Heart right ventricle (tissue), 16 donors: ENCODE measurements around the gene SCAMP3. TPM values are rescaled to one million over a fixed set of nuclear protein-coding genes. Genes with fewer than 3 reads are reported as not detected.

ENCODE experiments used
- ATAC-seq, 8 donors: fragments of 200-7000 bp; cut with Tn5 transposase; one replicate each; pipeline ENCODE4 v1.9.1; 2020; ENCODE audit warnings: mild to moderate bottlenecking in 8 of 8, moderate library complexity in 8 of 8, moderate number of reproducible peaks in 1 of 8
- DNase-seq, 2 donors: peaks; one replicate each; pipeline ENCODE4 v3.0.0-alpha.2; 2020
- H3K27ac ChIP-seq, 10 donors: fragments of 200-600 bp; sonication (generic) in 2 of 10; one replicate each; pipeline versions ENCODE4 v1.5.0 to v1.8.0; 2020 to 2022; ENCODE audit warnings: mild to moderate bottlenecking in 3 of 10
- H3K27me3 ChIP-seq, 7 donors: fragments of 200-600 bp; one replicate each; pipeline ENCODE4 v1.8.0; 2021 to 2022; ENCODE audit warnings: mild to moderate bottlenecking in 2 of 7
- H3K36me3 ChIP-seq, 9 donors: fragments of 200-600 bp; sonication (generic) in 1 of 9; one replicate each; pipeline versions ENCODE4 v1.5.0 to v1.8.0; 2020 to 2022; ENCODE audit warnings: mild to moderate bottlenecking in 2 of 9
- H3K4me1 ChIP-seq, 9 donors: fragments of 200-600 bp; sonication (generic) in 1 of 9; one replicate each; pipeline versions ENCODE4 v1.5.0 to v1.8.0; 2020 to 2022; ENCODE audit warnings: mild to moderate bottlenecking in 4 of 9
- H3K4me3 ChIP-seq, 10 donors: fragments of 200-600 bp; sonication (generic) in 2 of 10; one replicate each; pipeline versions ENCODE4 v1.5.0 to v1.8.0; 2020 to 2022; ENCODE audit warnings: mild to moderate bottlenecking in 7 of 10, moderate library complexity in 2 of 10
- H3K9me3 ChIP-seq, 11 donors: fragments of 200-600 bp in 10 of 11; sonication (generic) in 2 of 11; one replicate each; pipeline versions ENCODE4 v1.5.0 to v1.8.0; 2013 to 2022; ENCODE audit warnings: mild to moderate bottlenecking in 2 of 11, control low read depth in 1 of 11, moderate library complexity in 1 of 11
- WGBS, 2 donors: extraction: QIAGEN DNeasy Blood & Tissue Kit; methylation state at CpG; one replicate each; pipeline ENCODE4 v1.1.7; 2013; ENCODE audit warnings: inconsistent platforms in 1 of 2; 5-methylcytosine and 5-hydroxymethylcytosine counted together
- intact Hi-C, 10 donors: fragments of 100-400 bp; cut with DNase I; formaldehyde crosslinking; loops; one replicate each; pipeline versions ENCODE4 v1.11.1 to v1.14.2; 2022
- polyA plus RNA-seq, 2 donors: library from polyadenylated mRNA; stranded (reverse); fragments of 200-250 nt; gene quantifications; one replicate each; pipeline ENCODE4 v1.2.3, GENCODE V29; 2013
- total RNA-seq, 10 donors: library from RNA; stranded (reverse); fragmentation: NEBNext Ultra II Directional in 3 of 10; extraction: Animal tissue kit (Norgen Biotek cat#: 25700) in 3 of 10; gene quantifications; one replicate each; pipeline versions ENCODE4 v1.2.1 to v1.2.4, GENCODE V29; 2021 to 2023
- TF ChIP-seq, protein P1 (sequence below), 9 donors: fragments of 200-600 bp; sonication (generic) in 2 of 9; IDR thresholded peaks; one replicate each; pipeline versions ENCODE4 v1.5.0 to v1.8.0; 2021 to 2022; ENCODE audit warnings: antibody characterized with exemption in 9 of 9, mild to moderate bottlenecking in 5 of 9, moderate library complexity in 1 of 9
- donor health status: Arrhythmogenic right ventricular cardiomyopathy.
- donor health status: ischemic (EF 13 %, LVEDD 7.1; RV severe dilation, severe dysfunction).
- donor health status: healthy with polysubstance abuse.
- donor health status: DM: no; HTN: yes; CAD: no.
- donor health status: DM: no; HTN: no; CAD: no.
- donor health status: ischemic (EF 25% LVEDD 6.9; RV normal size, moderate dysfunction).
- donor health status: ischemic (EF 25% LVEDD 5.7; RV mildly dilated, moderate dysfunction).
- donor health status: healthy.
- donor health status: DM: yes; HTN: yes; CAD: no.
- donor health status: Ischemic cardiomyopathy.
- donor health status: ischemic (EF 35%, LVEDD 5.7; RV mildly dilated, moderate dysfunction).
- donor health status: nonischemic (EF 11% LVEDD 7.7; RV severe dilation, severe dysfunction).
- donor health status: DM: yes; HTN: yes; CAD: no.
- donor health status: PGD.
- donor health status: ischemic (EF 29% LVEDD 5.4; RV normal size, mild dysfunction).
- donor health status: nonischemic (EF 23%, LVEDD 6.1; RV moderate dilation, normal function).

SCAMP3 gene
- total and polyA plus RNA-seq, 12 donors = 47.9 to 109 (median 60.1) TPM

GRCh38 chr1:155207806-155208540 is 54.2 kb downstream of the SCAMP3 start, which contains the start of gene THBS3:
Gene THBS3 (minus strand): TSS chr1:155207897. CDS start chr1:155207876, 21 bp downstream.
- DNase-seq (peak; percentile 52 to 65), ATAC-seq (peak; percentile 1 to 47 (median 22))
- Histone ChIP-seq H3K9me3 (no peaks in the 10 kb centered on the region), H3K27me3 (no peaks in the 10 kb centered on the region), H3K4me1 (peaks cover 9 to 43% (median 31%) of the 10 kb centered on the region in 9 donors), H3K36me3 (peaks cover 0 to 23% (median 0%) of the 10 kb centered on the region in 9 donors), H3K27ac (peak within 1 kb of the TSS; percentile 98 to 100 (median 100)), H3K4me3 (peak within 1 kb of the TSS; percentile 64 to 91 (median 82))
- WGBS, 2 donors = 17 to 21% methylated on average over 17 of the region's 17 CpGs
- TF ChIP-seq, protein P1, sequence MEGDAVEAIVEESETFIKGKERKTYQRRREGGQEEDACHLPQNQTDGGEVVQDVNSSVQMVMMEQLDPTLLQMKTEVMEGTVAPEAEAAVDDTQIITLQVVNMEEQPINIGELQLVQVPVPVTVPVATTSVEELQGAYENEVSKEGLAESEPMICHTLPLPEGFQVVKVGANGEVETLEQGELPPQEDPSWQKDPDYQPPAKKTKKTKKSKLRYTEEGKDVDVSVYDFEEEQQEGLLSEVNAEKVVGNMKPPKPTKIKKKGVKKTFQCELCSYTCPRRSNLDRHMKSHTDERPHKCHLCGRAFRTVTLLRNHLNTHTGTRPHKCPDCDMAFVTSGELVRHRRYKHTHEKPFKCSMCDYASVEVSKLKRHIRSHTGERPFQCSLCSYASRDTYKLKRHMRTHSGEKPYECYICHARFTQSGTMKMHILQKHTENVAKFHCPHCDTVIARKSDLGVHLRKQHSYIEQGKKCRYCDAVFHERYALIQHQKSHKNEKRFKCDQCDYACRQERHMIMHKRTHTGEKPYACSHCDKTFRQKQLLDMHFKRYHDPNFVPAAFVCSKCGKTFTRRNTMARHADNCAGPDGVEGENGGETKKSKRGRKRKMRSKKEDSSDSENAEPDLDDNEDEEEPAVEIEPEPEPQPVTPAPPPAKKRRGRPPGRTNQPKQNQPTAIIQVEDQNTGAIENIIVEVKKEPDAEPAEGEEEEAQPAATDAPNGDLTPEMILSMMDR (IDR thresholded peaks at IDR 0.05) = no peak
- intact Hi-C loops = loop anchor here in 6 of 10 donors (1.0 to 10.0 kb wide), 8 partner anchors 19 to 387 kb away; partner anchors contain the start of gene RUSC1 (in 2 of the 6)

GRCh38 chr1:155206891-155207805 is 55.0 kb downstream of the SCAMP3 start:
- intact Hi-C loops = loop anchor here in 5 of 10 donors (2.0 to 10.0 kb wide), 5 partner anchors 35 to 388 kb away; partner anchors contain the start of gene RUSC1 (in 2 of the 5)
- Histone ChIP-seq H3K9me3 (no peaks in the 10 kb centered on the region), H3K27me3 (no peaks in the 10 kb centered on the region), H3K4me3 (peak overlapping the region in 9 of 10 donors; percentile 64 to 91 (median 82)), H3K27ac (peak overlapping the region; percentile 98 to 100 (median 100)), H3K36me3 (peaks cover 0 to 22% (median 0%) of the 10 kb centered on the region in 9 donors), H3K4me1 (peaks cover 9 to 43% (median 31%) of the 10 kb centered on the region in 9 donors)
- TF ChIP-seq, protein P1 (IDR thresholded peaks at IDR 0.05) = peak; percentile 73 to 88 (median 82)
- WGBS, 2 donors = 28 to 29% methylated on average over 13 of the region's 13 CpGs
- DNase-seq (peak; percentile 84 to 85), ATAC-seq (peak in 6 of 8 donors; percentile 8 to 41 (median 28))

Other genes starting within 250 kb of the SCAMP3 start
- gene DCST2, start 228.6 kb downstream of the SCAMP3 start, total RNA-seq = under 1 TPM in 9 of 10 donors, not detected in 1; 0.15 to 0.67 (median 0.30) TPM
- gene DCST2, start 228.6 kb downstream of the SCAMP3 start, polyA plus RNA-seq = 1 to 10 TPM in 1 of 2 donors, under 1 TPM in 1; 0.38 to 1.8 TPM
- gene DCST1, start 228.5 kb downstream of the SCAMP3 start, total RNA-seq = not detected
- under 1 TPM in 1 of 2 donors, not detected in 1; 0.29 TPM for gene DCST1, start 228.5 kb downstream of the SCAMP3 start, polyA plus RNA-seq
- gene ADAM15, start 211.0 kb downstream of the SCAMP3 start, total RNA-seq = 100 to 1,000 TPM in 1 of 10 donors, 10 to 100 TPM in 9; 46.7 to 146 (median 58.5) TPM
- 100 to 1,000 TPM; 144 to 305 TPM for gene ADAM15, start 211.0 kb downstream of the SCAMP3 start, polyA plus RNA-seq
- 1 to 10 TPM in 8 of 10 donors, under 1 TPM in 2; 0.49 to 2.8 (median 1.8) TPM for gene EFNA4, start 198.6 kb downstream of the SCAMP3 start, total RNA-seq
- gene EFNA4, start 198.6 kb downstream of the SCAMP3 start, polyA plus RNA-seq = 1 to 10 TPM; 4.2 to 5.4 TPM
- gene EFNA3, start 183.5 kb downstream of the SCAMP3 start, total RNA-seq = 1 to 10 TPM in 1 of 10 donors, under 1 TPM in 8, not detected in 1; 0.23 to 1.9 (median 0.46) TPM
- gene EFNA3, start 183.5 kb downstream of the SCAMP3 start, polyA plus RNA-seq = 1 to 10 TPM in 1 of 2 donors, under 1 TPM in 1; 0.95 to 1.8 TPM
- gene EFNA1, start 134.5 kb downstream of the SCAMP3 start, total RNA-seq = 10 to 100 TPM; 28.9 to 50.0 (median 35.6) TPM
- gene EFNA1, start 134.5 kb downstream of the SCAMP3 start, polyA plus RNA-seq = 100 to 1,000 TPM in 1 of 2 donors, 10 to 100 TPM in 1; 44.2 to 104 TPM
- 10 to 100 TPM in 2 of 10 donors, 1 to 10 TPM in 8; 5.5 to 16.8 (median 7.9) TPM for gene SLC50A1, start 126.5 kb downstream of the SCAMP3 start, total RNA-seq
- 10 to 100 TPM; 23.2 to 33.7 TPM for gene SLC50A1, start 126.5 kb downstream of the SCAMP3 start, polyA plus RNA-seq
- gene DPM3, start 121.8 kb downstream of the SCAMP3 start, total RNA-seq = 10 to 100 TPM; 48.2 to 70.9 (median 53.4) TPM
- 100 to 1,000 TPM; 144 to 304 TPM for gene DPM3, start 121.8 kb downstream of the SCAMP3 start, polyA plus RNA-seq
- 100 to 1,000 TPM in 9 of 10 donors, 10 to 100 TPM in 1; 96.1 to 173 (median 114) TPM for gene KRTCAP2, start 89.1 kb downstream of the SCAMP3 start, total RNA-seq
- gene KRTCAP2, start 89.1 kb downstream of the SCAMP3 start, polyA plus RNA-seq = 100 to 1,000 TPM; 302 to 355 TPM
- gene TRIM46, start 88.5 kb downstream of the SCAMP3 start, total RNA-seq = under 1 TPM in 2 of 10 donors, not detected in 8; 0.10 to 0.35 TPM
- under 1 TPM; 0.04 to 0.07 TPM for gene TRIM46, start 88.5 kb downstream of the SCAMP3 start, polyA plus RNA-seq
- 1 to 10 TPM; 3.8 to 8.8 (median 6.4) TPM for gene THBS3, start 54.5 kb downstream of the SCAMP3 start, total RNA-seq
- gene THBS3, start 54.5 kb downstream of the SCAMP3 start, polyA plus RNA-seq = 10 to 100 TPM in 1 of 2 donors, 1 to 10 TPM in 1; 4.9 to 23.5 TPM
- 10 to 100 TPM; 13.1 to 25.8 (median 17.1) TPM for gene MTX1, start 53.7 kb downstream of the SCAMP3 start, total RNA-seq
- gene MTX1, start 53.7 kb downstream of the SCAMP3 start, polyA plus RNA-seq = 10 to 100 TPM; 33.9 to 49.7 TPM
- gene ENTREP3, start 6.9 kb downstream of the SCAMP3 start, total RNA-seq = 10 to 100 TPM in 7 of 10 donors, 1 to 10 TPM in 3; 8.6 to 21.0 (median 11.3) TPM
- gene ENTREP3, start 6.9 kb downstream of the SCAMP3 start, polyA plus RNA-seq = 10 to 100 TPM in 1 of 2 donors, 1 to 10 TPM in 1; 7.1 to 13.7 TPM
- 10 to 100 TPM; 12.5 to 21.9 (median 18.0) TPM for gene CLK2, start 11.1 kb upstream of the SCAMP3 start, total RNA-seq
- 10 to 100 TPM; 17.4 to 47.1 TPM for gene CLK2, start 11.1 kb upstream of the SCAMP3 start, polyA plus RNA-seq
- gene HCN3, start 15.1 kb upstream of the SCAMP3 start, total RNA-seq = 1 to 10 TPM in 5 of 10 donors, under 1 TPM in 5; 0.68 to 1.7 (median 1.0) TPM
- 1 to 10 TPM in 1 of 2 donors, under 1 TPM in 1; 0.81 to 3.2 TPM for gene HCN3, start 15.1 kb upstream of the SCAMP3 start, polyA plus RNA-seq
- gene PKLR, start 39.1 kb upstream of the SCAMP3 start, total RNA-seq = under 1 TPM in 1 of 10 donors, not detected in 9; 0.11 TPM
- not detected for gene PKLR, start 39.1 kb upstream of the SCAMP3 start, polyA plus RNA-seq
- gene FDPS, start 46.5 kb upstream of the SCAMP3 start, total RNA-seq = 100 to 1,000 TPM in 1 of 10 donors, 10 to 100 TPM in 9; 63.1 to 108 (median 76.9) TPM
- 100 to 1,000 TPM; 109 to 113 TPM for gene FDPS, start 46.5 kb upstream of the SCAMP3 start, polyA plus RNA-seq
- 10 to 100 TPM; 11.4 to 22.8 (median 15.1) TPM for gene RUSC1, start 58.5 kb upstream of the SCAMP3 start, total RNA-seq
- 10 to 100 TPM; 25.0 to 26.4 TPM for gene RUSC1, start 58.5 kb upstream of the SCAMP3 start, polyA plus RNA-seq